Stimulated activated CD8-positive, alpha-beta memory T cell treated with anti-CD3 and anti-CD28 coated beads, Interleukin-2, amount 100 ng/mL, for 48 hours (primary cell): ENCODE data around the gene SMIM17.
A peak's percentile ranks its signal among the peaks of the same experiment; 100 is the strongest.
"Not testable (repeated sequence)": the region's sequence is repeated elsewhere in the genome, so short reads cannot be mapped to it uniquely, and the experiment has no call there.

Source experiments
- DNase-seq, 2 donors: peaks; one replicate each; pipeline ENCODE4 v3.0.0-alpha.2; 2020; ENCODE audit warnings: low read depth in 2 of 2

SMIM17 gene

GRCh38 chr19:56660381-56661107, 17.6 kb downstream of the SMIM17 start:
- DNase-seq: no peak

- DNase-seq: no peak
These were observed 18.3 kb downstream of the SMIM17 start for GRCh38 chr19:56661248-56661647.

GRCh38 chr19:56663931-56664500, 21.1 kb downstream of the SMIM17 start:
- DNase-seq: no peak

- DNase-seq: no peak
These were observed 21.6 kb downstream of the SMIM17 start for GRCh38 chr19:56664511-56664910.

- DNase-seq: no peak
These were observed 24.4 kb downstream of the SMIM17 start for GRCh38 chr19:56667311-56667870.

- no peak for DNase-seq
These were observed 25.7 kb downstream of the SMIM17 start for GRCh38 chr19:56668676-56669075.

- no peak for DNase-seq
These were observed 27.5 kb downstream of the SMIM17 start for GRCh38 chr19:56670401-56670960.

- no peak for DNase-seq
These were observed 28.1 kb downstream of the SMIM17 start for GRCh38 chr19:56670961-56671612.

GRCh38 chr19:56671613-56671994, 28.6 kb downstream of the SMIM17 start, which contains the start of gene ZNF835:
TSS of gene ZNF835 (minus strand) at chr19:56671757. CDS start at chr19:56665198, 6,559 bp downstream.
- DNase-seq: peak; percentile 75

GRCh38 chr19:56672610-56673009, 29.7 kb downstream of the SMIM17 start:
- DNase-seq: not testable (repeated sequence)

GRCh38 chr19:56678205-56678604, 35.2 kb downstream of the SMIM17 start:
- no peak for DNase-seq

- no peak for DNase-seq
These were observed 38.7 kb downstream of the SMIM17 start for GRCh38 chr19:56681702-56682101.

- no peak for DNase-seq
These were observed 40.2 kb downstream of the SMIM17 start for GRCh38 chr19:56683116-56683515.

GRCh38 chr19:56687031-56687430, 44.1 kb downstream of the SMIM17 start:
- no peak for DNase-seq

GRCh38 chr19:56689198-56689597, 46.2 kb downstream of the SMIM17 start:
- no peak for DNase-seq

- DNase-seq: no peak
These were observed 47.7 kb downstream of the SMIM17 start for GRCh38 chr19:56690670-56691069.

- DNase-seq: no peak
These were observed 49.4 kb downstream of the SMIM17 start for GRCh38 chr19:56692206-56692895.

GRCh38 chr19:56699552-56699951, 56.6 kb downstream of the SMIM17 start:
- DNase-seq: no peak

- DNase-seq: no peak
These were observed 58.9 kb downstream of the SMIM17 start for GRCh38 chr19:56701895-56702294.

GRCh38 chr19:56705939-56706338, 63.0 kb downstream of the SMIM17 start:
- DNase-seq: no peak
